GM23338 (cell line): ENCODE results near the gene SH3RF3. TPM values are rescaled to one million over a fixed set of nuclear protein-coding genes. Genes with fewer than 3 reads are reported as not detected.

Experiments
- ATAC-seq: fragments of 200-7000 bp; cut with Tn5 transposase; 3 replicates; pipeline ENCODE4 v1.9.1; 2020
- DNase-seq: peaks from one replicate; pipeline ENCODE4 v3.0.0-alpha.2; 2015; ENCODE audit warnings: low spot score
- H2AFZ ChIP-seq: fragments of 200-600 bp; sonication (generic); 2 replicates; pipeline ENCODE4 v1.8.0; 2016; ENCODE audit warnings: antibody characterized with exemption, mild to moderate bottlenecking, moderate library complexity
- H3F3A ChIP-seq: fragments of 200-600 bp; sonication (generic); replicated peaks from 2 replicates; pipeline ENCODE4 v1.8.0; 2017; ENCODE audit warnings: antibody characterized with exemption, mixed run types, low read depth
- H3K27ac ChIP-seq: fragments of 200-600 bp; sonication (generic); 2 replicates; pipeline ENCODE4 v1.6.1; 2016; ENCODE audit warnings: low read depth
- H3K27me3 ChIP-seq: fragments of 200-600 bp; sonication (generic); 2 replicates; pipeline ENCODE4 v1.8.0; 2016; ENCODE audit warnings: mild to moderate bottlenecking, mixed run types, moderate library complexity; ENCODE audit not compliant: insufficient read depth
- H3K36me3 ChIP-seq: fragments of 200-600 bp; sonication (generic); 2 replicates; pipeline ENCODE4 v1.8.0; 2016; ENCODE audit warnings: mild to moderate bottlenecking; ENCODE audit not compliant: insufficient read depth
- H3K4me1 ChIP-seq: fragments of 200-600 bp; sonication (generic); 2 replicates; pipeline ENCODE4 v1.8.0; 2016; ENCODE audit warnings: mild to moderate bottlenecking, moderate library complexity; ENCODE audit not compliant: insufficient read depth
- H3K4me2 ChIP-seq: fragments of 200-600 bp; sonication (generic); 2 replicates; pipeline ENCODE4 v1.7.1; 2017; ENCODE audit warnings: mixed run types
- H3K4me3 ChIP-seq: fragments of 200-600 bp; sonication (generic); 2 replicates; pipeline ENCODE4 v1.6.1; 2016; ENCODE audit warnings: mixed run types
- H3K79me2 ChIP-seq: fragments of 200-600 bp; sonication (generic); replicated peaks from 2 replicates; pipeline ENCODE4 v1.8.0; 2017; ENCODE audit warnings: mild to moderate bottlenecking; ENCODE audit not compliant: insufficient read depth
- H3K9me2 ChIP-seq: fragments of 200-600 bp; sonication (generic); 2 replicates; pipeline ENCODE4 v1.8.0; 2017; ENCODE audit not compliant: insufficient read depth
- H4K20me1 ChIP-seq: fragments of 200-600 bp; sonication (generic); replicated peaks from 2 replicates; pipeline ENCODE4 v1.8.0; 2017; ENCODE audit warnings: mild to moderate bottlenecking; ENCODE audit not compliant: insufficient read depth
- H3K27ac Mint-ChIP-seq: 2 replicates; pipeline ENCODE4 v1.8.0; 2020; ENCODE audit warnings: inconsistent platforms, mild to moderate bottlenecking, moderate library complexity, mixed read lengths
- H3K27me3 Mint-ChIP-seq: 3 replicates; pipeline ENCODE4 v1.8.0; 2022; ENCODE audit warnings: low read depth, mild to moderate bottlenecking, moderate library complexity, mixed read lengths, inconsistent platforms; ENCODE audit not compliant: insufficient read depth, poor library complexity
- H3K36me3 Mint-ChIP-seq: 3 replicates; pipeline ENCODE4 v1.8.0; 2021; ENCODE audit warnings: low read depth, mild to moderate bottlenecking, inconsistent platforms, moderate library complexity, mixed read lengths
- H3K4me1 Mint-ChIP-seq: 3 replicates; pipeline ENCODE4 v1.8.0; 2020; ENCODE audit warnings: mild to moderate bottlenecking, inconsistent platforms, mixed read lengths
- H3K4me3 Mint-ChIP-seq: 3 replicates; pipeline ENCODE4 v1.8.0; 2021; ENCODE audit warnings: moderate library complexity, mild to moderate bottlenecking, inconsistent platforms, mixed read lengths
- H3K9me3 Mint-ChIP-seq: 3 replicates; pipeline ENCODE4 v1.8.0; 2020; ENCODE audit warnings: moderate library complexity, mild to moderate bottlenecking, inconsistent platforms, mixed read lengths
- CREB1 ChIP-seq: fragments of 250-450 bp; sonication (Bioruptor Pico); IDR thresholded peaks from 2 replicates; pipeline ENCODE4 v1.5.0; 2020; ENCODE audit warnings: low read depth, mild to moderate bottlenecking, moderate library complexity
- CTCF ChIP-seq, 2 experiments: fragments of 200-600 bp in 1 of 2; sonication (generic) in 1 of 2; conservative IDR thresholded peaks; 2 replicates each; pipeline versions ENCODE4 v1.5.1 to v1.6.1; 2016 to 2017; ENCODE audit warnings: antibody characterized with exemption in 2 of 2, low read depth in 2 of 2, mild to moderate bottlenecking in 2 of 2, moderate library complexity in 1 of 2
- ETS1 ChIP-seq: IDR thresholded peaks from 2 replicates; pipeline ENCODE4 v1.6.1; 2016; ENCODE audit warnings: antibody characterized with exemption
- EZH2 ChIP-seq: fragments of 200-600 bp; sonication (generic); IDR thresholded peaks from one replicate; pipeline ENCODE4 v1.8.0; 2017; ENCODE audit warnings: antibody characterized with exemption, mild to moderate bottlenecking, low read depth; ENCODE audit not compliant: unreplicated experiment
- EZH2phosphoT487 ChIP-seq: fragments of 200-600 bp; sonication (generic); IDR thresholded peaks from one replicate; pipeline ENCODE4 v1.8.1; 2018; ENCODE audit warnings: antibody characterized with exemption; ENCODE audit not compliant: unreplicated experiment
- JUNB ChIP-seq: IDR thresholded peaks from one replicate; pipeline ENCODE4 v1.6.1; 2016; ENCODE audit warnings: antibody characterized with exemption; ENCODE audit not compliant: unreplicated experiment
- NANOG ChIP-seq: IDR thresholded peaks from 2 replicates; pipeline ENCODE4 v1.6.1; 2016; ENCODE audit warnings: antibody characterized with exemption, borderline replicate concordance
- POLR2AphosphoS5 ChIP-seq: IDR thresholded peaks from 2 replicates; pipeline ENCODE4 v1.6.1; 2016; ENCODE audit warnings: antibody characterized with exemption, low read depth
- REST ChIP-seq: IDR thresholded peaks from one replicate; pipeline ENCODE4 v1.6.1; 2018; ENCODE audit warnings: antibody characterized with exemption; ENCODE audit not compliant: unreplicated experiment
- STAT1 ChIP-seq: IDR thresholded peaks from one replicate; pipeline ENCODE4 v1.6.1; 2016; ENCODE audit warnings: antibody characterized with exemption; ENCODE audit not compliant: unreplicated experiment
- ZNF114 ChIP-seq: fragments of 250-450 bp; sonication (Bioruptor Pico); IDR thresholded peaks from 2 replicates; pipeline ENCODE4 v1.5.0; 2020; ENCODE audit warnings: mild to moderate bottlenecking, moderate library complexity
- ZNF331 ChIP-seq: fragments of 250-450 bp; sonication (Bioruptor Pico); IDR thresholded peaks from 2 replicates; pipeline ENCODE4 v1.5.0; 2020; ENCODE audit warnings: low read depth, mild to moderate bottlenecking, moderate library complexity
- polyA plus RNA-seq: library from polyadenylated mRNA; unstranded; fragments of >200 nt; fragmentation: Nextera tagmentation; extraction: Ambion mirVana; gene quantifications from 2 replicates; pipeline ENCODE4 v1.2.1, GENCODE V29; 2016
- total RNA-seq: library from RNA; depleted of rRNA; stranded (reverse); fragments of >200 nt; shearing (Covaris generic); gene quantifications from 2 replicates; pipeline ENCODE4 v1.2.3, GENCODE V29; 2014

SH3RF3 gene
- total and polyA plus RNA-seq, 2 experiments from 2014 or later: 0.11 to 0.63 TPM

- TF ChIP-seq ZNF331 (CRISPR knock-in tag) (no peak), ETS1 (no peak)
Measured at GRCh38 chr2:109322111-109322510, 193.1 kb downstream of the SH3RF3 start (continued).

- H3K9me3 Mint-ChIP-seq: no peaks in the 10 kb centered on the region
- H3K4me1 Mint-ChIP-seq: peaks cover 26% of the 10 kb centered on the region
- H3K27me3 Mint-ChIP-seq: peaks cover 9% of the 10 kb centered on the region
- H3K4me2 ChIP-seq: no peak overlapping the region
- H3F3A ChIP-seq: no peaks in the 10 kb centered on the region
- no peaks in the 10 kb centered on the region for H3K9me2 ChIP-seq
- H4K20me1 ChIP-seq: no peaks in the 10 kb centered on the region
- H3K79me2 ChIP-seq: no peaks in the 10 kb centered on the region
- DNase-seq (no peak), ATAC-seq (no peak)
- no peaks in the 10 kb centered on the region for H3K36me3 ChIP-seq
- H3K4me3 ChIP-seq: no peak overlapping the region
- no peaks in the 10 kb centered on the region for H3K27me3 ChIP-seq
- no peaks in the 10 kb centered on the region for H3K4me1 ChIP-seq
- no peak overlapping the region for H3K4me3 Mint-ChIP-seq
- H3K36me3 Mint-ChIP-seq: no peaks in the 10 kb centered on the region
- H3K27ac Mint-ChIP-seq: no peak overlapping the region
- H3K27ac ChIP-seq: no peak overlapping the region
- no peak overlapping the region for H2AFZ ChIP-seq
- no peak for TF ChIP-seq EZH2
- no peak for TF ChIP-seq ZNF114 (CRISPR knock-in tag)
- TF ChIP-seq CREB1 (CRISPR knock-in tag): no peak
- no peak for TF ChIP-seq CTCF (conservative IDR thresholded peaks at IDR 0.05; ENCODE audit: low read depth in 2 of 2)
- no peak for TF ChIP-seq EZH2phosphoT487
- TF ChIP-seq NANOG: no peak
- no peak for TF ChIP-seq STAT1
- TF ChIP-seq REST: no peak
- no peak for TF ChIP-seq POLR2AphosphoS5
- no peak for TF ChIP-seq ETS1
- no peak for TF ChIP-seq JUNB
Measured at GRCh38 chr2:109322641-109323040, 193.6 kb downstream of the SH3RF3 start.
